OCI-LY1 (cell line): Measurements from ENCODE around the gene RPLP2.

Source experiments
- H2AFZ ChIP-seq: fragments of 200-600 bp; sonication (generic), shearing (Covaris generic); 2 replicates; pipeline ENCODE4 v1.6.0; 2014; ENCODE audit warnings: antibody characterized with exemption, mild to moderate bottlenecking, low read length
- H3F3A ChIP-seq: fragments of 200-600 bp; sonication (generic), shearing (Covaris generic); 2 replicates; pipeline ENCODE4 v1.6.0; 2014; ENCODE audit warnings: mild to moderate bottlenecking, antibody characterized with exemption, low read length, moderate library complexity; ENCODE audit not compliant: insufficient read depth
- H3K27ac ChIP-seq: fragments of 200-600 bp; sonication (generic); 2 replicates; pipeline ENCODE4 v1.5.1; 2014; ENCODE audit warnings: low read length, mixed run types, mild to moderate bottlenecking, low read depth; ENCODE audit not compliant: poor library complexity, severe bottlenecking
- H3K27me3 ChIP-seq: fragments of 200-600 bp; sonication (generic); 2 replicates; pipeline ENCODE4 v1.6.0; 2014; ENCODE audit warnings: antibody characterized with exemption, mild to moderate bottlenecking, low read length, moderate library complexity; ENCODE audit not compliant: insufficient read depth
- H3K36me3 ChIP-seq: fragments of 200-600 bp; sonication (generic); 2 replicates; pipeline ENCODE4 v1.6.1; 2014; ENCODE audit warnings: mild to moderate bottlenecking, antibody characterized with exemption, low read length, moderate library complexity, mixed read lengths; ENCODE audit not compliant: insufficient read depth
- H3K4me1 ChIP-seq: fragments of 200-600 bp; sonication (generic); 2 replicates; pipeline ENCODE4 v1.5.1; 2014; ENCODE audit warnings: mild to moderate bottlenecking, low read length, moderate library complexity; ENCODE audit not compliant: insufficient read depth, severe bottlenecking
- H3K4me2 ChIP-seq: fragments of 200-600 bp; sonication (generic), shearing (Covaris generic); 2 replicates; pipeline ENCODE4 v1.6.1; 2014; ENCODE audit warnings: low read length
- H3K4me3 ChIP-seq: fragments of 200-600 bp; sonication (generic); 2 replicates; pipeline ENCODE4 v1.5.1; 2014; ENCODE audit warnings: low read length, low read depth, mild to moderate bottlenecking, mixed read lengths; ENCODE audit not compliant: poor library complexity, severe bottlenecking
- H3K79me2 ChIP-seq: fragments of 200-600 bp; shearing (Covaris generic); 2 replicates; pipeline ENCODE4 v1.6.1; 2016; ENCODE audit warnings: mixed run types, low read length, mixed read lengths; ENCODE audit not compliant: insufficient read depth
- H3K9ac ChIP-seq: fragments of 200-600 bp; sonication (generic), shearing (Covaris generic); 2 replicates; pipeline ENCODE4 v1.6.1; 2014; ENCODE audit warnings: mild to moderate bottlenecking, low read length, mixed read lengths
- H3K9me2 ChIP-seq: fragments of 200-600 bp; sonication (generic), shearing (Covaris generic); 2 replicates; pipeline ENCODE4 v1.6.1; 2014; ENCODE audit warnings: low read depth, mild to moderate bottlenecking, low read length, mixed read lengths
- H3K9me3 ChIP-seq: fragments of 200-600 bp; shearing (Covaris generic); 2 replicates; pipeline ENCODE4 v1.6.1; 2014; ENCODE audit warnings: low read length, mixed read lengths
- H4K20me1 ChIP-seq: fragments of 200-600 bp; sonication (generic), shearing (Covaris generic); 2 replicates; pipeline ENCODE4 v1.6.0; 2016; ENCODE audit warnings: mild to moderate bottlenecking, low read length; ENCODE audit not compliant: insufficient read depth
- EZH2 ChIP-seq: fragments of 200-600 bp; sonication (generic), shearing (Covaris generic); IDR thresholded peaks from 2 replicates; pipeline ENCODE4 v1.8.0; 2017; ENCODE audit warnings: borderline replicate concordance, mixed run types, mild to moderate bottlenecking, antibody characterized with exemption, low read length, moderate library complexity, mixed read lengths
- TF ChIP-seq, protein P1 (sequence below): fragments of 200-600 bp; sonication (generic), shearing (Covaris generic); IDR thresholded peaks from 2 replicates; pipeline ENCODE4 v1.5.1; 2017; ENCODE audit warnings: mild to moderate bottlenecking, antibody characterized with exemption, low read length, moderate library complexity, mixed read lengths

RPLP2 gene

DNA sequence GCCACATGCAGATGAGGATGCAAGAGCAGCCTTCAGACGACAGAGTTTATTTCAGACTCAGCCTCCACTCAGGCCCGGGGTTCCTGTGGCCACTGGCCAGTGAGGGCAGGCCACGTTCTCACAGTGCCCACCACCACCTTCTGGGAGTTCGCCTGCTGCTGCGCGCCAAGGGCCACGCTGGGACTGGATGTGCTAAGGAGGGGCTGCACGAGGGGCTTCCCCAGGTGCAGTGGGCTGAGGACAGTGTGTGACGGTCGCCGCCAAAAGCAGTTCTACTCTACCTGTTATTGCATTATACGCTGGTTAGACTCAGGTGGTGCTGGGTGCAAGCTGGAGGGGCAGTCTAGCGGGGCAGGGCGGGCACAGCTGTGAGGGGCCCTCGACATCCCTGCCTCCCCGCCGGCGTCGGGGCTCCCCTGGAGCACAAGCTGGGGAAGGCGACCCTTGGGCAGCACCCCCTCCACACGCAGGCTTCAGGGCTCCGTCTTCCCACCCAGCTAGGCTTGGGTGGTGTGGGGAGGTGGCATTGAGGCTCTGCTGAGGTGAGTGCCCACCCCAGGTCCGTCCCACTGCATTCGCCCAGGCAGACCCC, 22.6 kb upstream of the RPLP2 start:
- Histone ChIP-seq H2AFZ (no peak overlapping the region), H3K36me3 (peaks cover 27% of the 10 kb centered on the region), H3K4me3 (no peak overlapping the region), H3K79me2 (no peaks in the 10 kb centered on the region), H3K27me3 (no peaks in the 10 kb centered on the region; the same call in 1 of the 2 replicates), H3K9ac (no peak overlapping the region), H4K20me1 (no peaks in the 10 kb centered on the region), H3K4me1 (peaks cover 25% of the 10 kb centered on the region), H3K9me3 (no peaks in the 10 kb centered on the region), H3K27ac (no peak overlapping the region), H3K9me2 (no peaks in the 10 kb centered on the region), H3F3A (no peaks in the 10 kb centered on the region), H3K4me2 (no peak overlapping the region)
- TF ChIP-seq, protein P1, sequence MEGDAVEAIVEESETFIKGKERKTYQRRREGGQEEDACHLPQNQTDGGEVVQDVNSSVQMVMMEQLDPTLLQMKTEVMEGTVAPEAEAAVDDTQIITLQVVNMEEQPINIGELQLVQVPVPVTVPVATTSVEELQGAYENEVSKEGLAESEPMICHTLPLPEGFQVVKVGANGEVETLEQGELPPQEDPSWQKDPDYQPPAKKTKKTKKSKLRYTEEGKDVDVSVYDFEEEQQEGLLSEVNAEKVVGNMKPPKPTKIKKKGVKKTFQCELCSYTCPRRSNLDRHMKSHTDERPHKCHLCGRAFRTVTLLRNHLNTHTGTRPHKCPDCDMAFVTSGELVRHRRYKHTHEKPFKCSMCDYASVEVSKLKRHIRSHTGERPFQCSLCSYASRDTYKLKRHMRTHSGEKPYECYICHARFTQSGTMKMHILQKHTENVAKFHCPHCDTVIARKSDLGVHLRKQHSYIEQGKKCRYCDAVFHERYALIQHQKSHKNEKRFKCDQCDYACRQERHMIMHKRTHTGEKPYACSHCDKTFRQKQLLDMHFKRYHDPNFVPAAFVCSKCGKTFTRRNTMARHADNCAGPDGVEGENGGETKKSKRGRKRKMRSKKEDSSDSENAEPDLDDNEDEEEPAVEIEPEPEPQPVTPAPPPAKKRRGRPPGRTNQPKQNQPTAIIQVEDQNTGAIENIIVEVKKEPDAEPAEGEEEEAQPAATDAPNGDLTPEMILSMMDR = no peak
- TF ChIP-seq EZH2 = no peak

DNA sequence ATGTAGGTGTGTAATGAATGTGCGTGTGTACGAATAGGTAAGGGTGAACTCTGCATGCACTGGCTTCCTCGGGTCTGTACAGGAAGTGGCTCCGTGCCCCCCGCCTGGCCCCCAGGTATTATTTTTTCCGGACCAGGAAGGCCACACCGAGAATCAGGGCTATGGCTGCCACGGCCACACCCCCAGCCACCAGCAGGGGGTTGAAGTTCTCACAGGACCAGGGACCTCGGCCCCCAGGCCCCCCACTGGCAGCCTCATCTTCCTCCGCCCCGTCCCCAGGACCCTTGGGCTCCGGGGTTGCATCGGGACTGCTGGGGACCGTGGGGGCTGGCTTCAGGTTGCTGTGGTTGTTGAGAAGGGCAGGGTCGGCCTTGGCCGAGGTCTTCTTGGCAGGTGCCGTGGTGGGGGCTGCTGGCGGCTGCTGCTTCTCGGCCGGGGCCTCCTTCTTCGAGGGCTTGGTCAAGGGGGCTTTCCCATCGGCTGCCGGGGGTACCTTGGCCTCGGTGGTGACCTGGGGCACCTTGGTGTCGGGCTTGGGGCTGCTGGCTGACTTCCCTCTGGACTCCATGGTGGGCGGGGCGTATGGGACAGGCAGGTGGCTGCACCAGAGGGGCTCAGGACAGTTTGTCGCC, 21.6 kb upstream of the RPLP2 start:
- no peaks in the 10 kb centered on the region for H4K20me1 ChIP-seq
- no peak overlapping the region for H3K27ac ChIP-seq

DNA sequence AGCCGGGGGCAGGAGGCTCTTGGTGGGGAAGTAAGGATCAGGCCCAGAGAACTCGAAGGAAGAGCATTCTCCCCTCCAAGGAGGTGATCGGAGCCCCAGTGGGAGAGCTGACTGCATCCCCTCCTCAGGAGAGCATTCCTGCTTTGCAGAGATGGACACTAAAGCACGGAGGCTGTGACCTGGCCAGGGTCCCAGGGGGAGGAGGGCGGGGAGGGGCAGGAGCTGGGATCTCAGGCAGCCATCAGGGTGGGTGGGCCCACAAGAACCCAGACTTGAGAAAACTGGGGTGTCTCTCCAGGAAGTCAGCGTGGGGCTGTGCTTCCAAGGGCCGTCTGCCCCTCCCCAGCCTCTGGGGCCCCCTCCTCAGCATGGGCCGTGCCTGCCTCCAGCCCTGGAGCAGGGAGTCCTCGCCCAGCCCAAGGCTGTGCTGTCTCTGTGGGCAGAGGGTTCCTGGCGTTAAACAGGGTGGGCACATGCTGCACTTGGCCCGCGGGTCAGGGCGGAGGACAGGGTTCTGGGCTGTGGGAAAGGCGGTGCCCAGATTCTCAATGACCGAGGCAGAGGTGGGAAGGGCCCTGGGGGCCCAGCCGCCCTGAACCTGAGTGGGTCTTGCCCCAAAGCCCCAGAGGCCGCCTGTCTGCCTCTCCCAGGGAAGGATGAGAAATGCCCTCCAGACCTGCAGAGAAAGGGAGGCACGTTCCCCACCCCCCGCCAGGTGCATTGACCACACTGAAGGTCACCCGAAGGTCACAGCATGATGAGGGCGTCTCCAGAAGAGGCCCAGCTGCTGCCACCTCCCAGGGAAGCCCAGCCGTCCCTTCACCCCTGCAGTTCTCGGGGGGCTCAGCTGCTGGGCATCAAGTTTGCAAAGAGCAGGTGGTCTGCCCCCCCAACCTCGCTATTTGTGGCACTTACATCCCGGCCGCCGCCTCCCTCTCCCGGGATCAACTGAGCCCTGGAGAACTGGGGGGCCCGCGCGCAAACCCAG, 20.5 kb upstream of the RPLP2 start:
- H3K79me2 ChIP-seq = no peaks in the 10 kb centered on the region
- H3K4me1 ChIP-seq = peaks cover 25% of the 10 kb centered on the region
- H3K36me3 ChIP-seq = peaks cover 16% of the 10 kb centered on the region
- no peaks in the 10 kb centered on the region for H4K20me1 ChIP-seq
- no peaks in the 10 kb centered on the region for H3F3A ChIP-seq
- no peaks in the 10 kb centered on the region for H3K9me3 ChIP-seq
- peak overlapping the region; percentile 32; the same call in 1 of the 2 replicates for H3K9ac ChIP-seq
- H2AFZ ChIP-seq = no peak overlapping the region
- H3K4me3 ChIP-seq = peak overlapping the region; percentile 51
- TF ChIP-seq, protein P1 = no peak
- TF ChIP-seq EZH2 = no peak
- no peak overlapping the region for H3K27ac ChIP-seq
- H3K4me2 ChIP-seq = peak overlapping the region; percentile 50
- H3K27me3 ChIP-seq = no peaks in the 10 kb centered on the region; the same call in 1 of the 2 replicates
- no peaks in the 10 kb centered on the region for H3K9me2 ChIP-seq

More for the DNA sequence above, 21.6 kb upstream of the RPLP2 start:
- no peaks in the 10 kb centered on the region for H3K9me2 ChIP-seq
- H3K4me3 ChIP-seq = no peak overlapping the region
- no peak overlapping the region for H2AFZ ChIP-seq
- no peak for TF ChIP-seq EZH2
- TF ChIP-seq, protein P1 = peak; percentile 28; the same call in 1 of the 2 replicates
- no peaks in the 10 kb centered on the region for H3K9me3 ChIP-seq
- H3K27me3 ChIP-seq = no peaks in the 10 kb centered on the region; the same call in 1 of the 2 replicates
- peaks cover 25% of the 10 kb centered on the region for H3K4me1 ChIP-seq
- H3K36me3 ChIP-seq = peaks cover 22% of the 10 kb centered on the region
- no peak overlapping the region for H3K9ac ChIP-seq
- H3K79me2 ChIP-seq = no peaks in the 10 kb centered on the region
- H3K4me2 ChIP-seq = peak overlapping the region; percentile 50
- no peaks in the 10 kb centered on the region for H3F3A ChIP-seq
